ENCODE results near the gene UFL1.

DNA sequence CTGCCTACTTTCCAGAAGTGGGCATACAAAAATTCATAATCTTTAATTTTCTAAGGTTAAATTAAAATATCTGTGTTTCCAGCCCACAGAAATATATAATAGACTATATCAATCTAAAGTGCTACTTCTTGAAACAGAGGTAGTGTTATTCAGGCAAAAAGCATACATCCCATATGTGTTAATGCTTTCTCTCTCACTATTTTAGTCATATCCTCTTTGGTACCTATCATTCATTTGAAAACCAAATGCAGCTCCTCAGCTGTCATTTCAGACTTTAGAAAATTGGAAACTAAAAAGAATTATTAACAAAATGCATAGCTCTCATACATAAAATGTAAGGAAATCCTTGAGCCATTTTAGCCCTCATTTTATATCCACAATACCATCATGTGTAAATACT is 42.2 kb downstream of the UFL1 start:
- TF ChIP-seq, protein P1, sequence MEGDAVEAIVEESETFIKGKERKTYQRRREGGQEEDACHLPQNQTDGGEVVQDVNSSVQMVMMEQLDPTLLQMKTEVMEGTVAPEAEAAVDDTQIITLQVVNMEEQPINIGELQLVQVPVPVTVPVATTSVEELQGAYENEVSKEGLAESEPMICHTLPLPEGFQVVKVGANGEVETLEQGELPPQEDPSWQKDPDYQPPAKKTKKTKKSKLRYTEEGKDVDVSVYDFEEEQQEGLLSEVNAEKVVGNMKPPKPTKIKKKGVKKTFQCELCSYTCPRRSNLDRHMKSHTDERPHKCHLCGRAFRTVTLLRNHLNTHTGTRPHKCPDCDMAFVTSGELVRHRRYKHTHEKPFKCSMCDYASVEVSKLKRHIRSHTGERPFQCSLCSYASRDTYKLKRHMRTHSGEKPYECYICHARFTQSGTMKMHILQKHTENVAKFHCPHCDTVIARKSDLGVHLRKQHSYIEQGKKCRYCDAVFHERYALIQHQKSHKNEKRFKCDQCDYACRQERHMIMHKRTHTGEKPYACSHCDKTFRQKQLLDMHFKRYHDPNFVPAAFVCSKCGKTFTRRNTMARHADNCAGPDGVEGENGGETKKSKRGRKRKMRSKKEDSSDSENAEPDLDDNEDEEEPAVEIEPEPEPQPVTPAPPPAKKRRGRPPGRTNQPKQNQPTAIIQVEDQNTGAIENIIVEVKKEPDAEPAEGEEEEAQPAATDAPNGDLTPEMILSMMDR (IDR thresholded peaks at IDR 0.05; ENCODE audit: low read depth, low read length): no peak
- no peak for TF ChIP-seq EZH2phosphoT487 (IDR thresholded peaks at IDR 0.05; ENCODE audit: low read depth)

All from OCI-LY3 (cell line).